Heart right ventricle (tissue), 16 donors: Measurements from ENCODE around the gene CSH1. TPM values are rescaled to one million over a fixed set of nuclear protein-coding genes. Genes with fewer than 3 reads are reported as not detected.
"Not testable (repeated sequence)": the region's sequence is repeated elsewhere in the genome, so short reads cannot be mapped to it uniquely, and the experiment has no call there.

ENCODE experiments used
- ATAC-seq, 8 donors: fragments of 200-7000 bp; cut with Tn5 transposase; one replicate each; pipeline ENCODE4 v1.9.1; 2020; ENCODE audit warnings: mild to moderate bottlenecking in 8 of 8, moderate library complexity in 8 of 8, moderate number of reproducible peaks in 1 of 8
- DNase-seq, 2 donors: peaks; one replicate each; pipeline ENCODE4 v3.0.0-alpha.2; 2020
- H3K27ac ChIP-seq, 10 donors: fragments of 200-600 bp; sonication (generic) in 2 of 10; one replicate each; pipeline versions ENCODE4 v1.5.0 to v1.8.0; 2020 to 2022; ENCODE audit warnings: mild to moderate bottlenecking in 3 of 10
- H3K27me3 ChIP-seq, 7 donors: fragments of 200-600 bp; one replicate each; pipeline ENCODE4 v1.8.0; 2021 to 2022; ENCODE audit warnings: mild to moderate bottlenecking in 2 of 7
- H3K36me3 ChIP-seq, 9 donors: fragments of 200-600 bp; sonication (generic) in 1 of 9; one replicate each; pipeline versions ENCODE4 v1.5.0 to v1.8.0; 2020 to 2022; ENCODE audit warnings: mild to moderate bottlenecking in 2 of 9
- H3K4me1 ChIP-seq, 9 donors: fragments of 200-600 bp; sonication (generic) in 1 of 9; one replicate each; pipeline versions ENCODE4 v1.5.0 to v1.8.0; 2020 to 2022; ENCODE audit warnings: mild to moderate bottlenecking in 4 of 9
- H3K4me3 ChIP-seq, 10 donors: fragments of 200-600 bp; sonication (generic) in 2 of 10; one replicate each; pipeline versions ENCODE4 v1.5.0 to v1.8.0; 2020 to 2022; ENCODE audit warnings: mild to moderate bottlenecking in 7 of 10, moderate library complexity in 2 of 10
- H3K9me3 ChIP-seq, 11 donors: fragments of 200-600 bp in 10 of 11; sonication (generic) in 2 of 11; one replicate each; pipeline versions ENCODE4 v1.5.0 to v1.8.0; 2013 to 2022; ENCODE audit warnings: mild to moderate bottlenecking in 2 of 11, control low read depth in 1 of 11, moderate library complexity in 1 of 11
- CTCF ChIP-seq, 9 donors: fragments of 200-600 bp; sonication (generic) in 2 of 9; IDR thresholded peaks; one replicate each; pipeline versions ENCODE4 v1.5.0 to v1.8.0; 2021 to 2022; ENCODE audit warnings: antibody characterized with exemption in 9 of 9, mild to moderate bottlenecking in 5 of 9, moderate library complexity in 1 of 9
- WGBS, 2 donors: extraction: QIAGEN DNeasy Blood & Tissue Kit; methylation state at CpG; one replicate each; pipeline ENCODE4 v1.1.7; 2013; ENCODE audit warnings: inconsistent platforms in 1 of 2; 5-methylcytosine and 5-hydroxymethylcytosine counted together
- intact Hi-C, 10 donors: fragments of 100-400 bp; cut with DNase I; formaldehyde crosslinking; loops; one replicate each; pipeline versions ENCODE4 v1.11.1 to v1.14.2; 2022
- polyA plus RNA-seq, 2 donors: library from polyadenylated mRNA; stranded (reverse); fragments of 200-250 nt; gene quantifications; one replicate each; pipeline ENCODE4 v1.2.3, GENCODE V29; 2013
- total RNA-seq, 10 donors: library from RNA; stranded (reverse); fragmentation: NEBNext Ultra II Directional in 3 of 10; extraction: Animal tissue kit (Norgen Biotek cat#: 25700) in 3 of 10; gene quantifications; one replicate each; pipeline versions ENCODE4 v1.2.1 to v1.2.4, GENCODE V29; 2021 to 2023
- donor health status: Arrhythmogenic right ventricular cardiomyopathy.
- donor health status: ischemic (EF 13 %, LVEDD 7.1; RV severe dilation, severe dysfunction).
- donor health status: healthy with polysubstance abuse.
- donor health status: DM: no; HTN: yes; CAD: no.
- donor health status: DM: no; HTN: no; CAD: no.
- donor health status: ischemic (EF 25% LVEDD 6.9; RV normal size, moderate dysfunction).
- donor health status: ischemic (EF 25% LVEDD 5.7; RV mildly dilated, moderate dysfunction).
- donor health status: healthy.
- donor health status: DM: yes; HTN: yes; CAD: no.
- donor health status: Ischemic cardiomyopathy.
- donor health status: ischemic (EF 35%, LVEDD 5.7; RV mildly dilated, moderate dysfunction).
- donor health status: nonischemic (EF 11% LVEDD 7.7; RV severe dilation, severe dysfunction).
- donor health status: DM: yes; HTN: yes; CAD: no.
- donor health status: PGD.
- donor health status: ischemic (EF 29% LVEDD 5.4; RV normal size, mild dysfunction).
- donor health status: nonischemic (EF 23%, LVEDD 6.1; RV moderate dilation, normal function).

CSH1 gene
- total and polyA plus RNA-seq, 12 donors: not detected

DNA sequence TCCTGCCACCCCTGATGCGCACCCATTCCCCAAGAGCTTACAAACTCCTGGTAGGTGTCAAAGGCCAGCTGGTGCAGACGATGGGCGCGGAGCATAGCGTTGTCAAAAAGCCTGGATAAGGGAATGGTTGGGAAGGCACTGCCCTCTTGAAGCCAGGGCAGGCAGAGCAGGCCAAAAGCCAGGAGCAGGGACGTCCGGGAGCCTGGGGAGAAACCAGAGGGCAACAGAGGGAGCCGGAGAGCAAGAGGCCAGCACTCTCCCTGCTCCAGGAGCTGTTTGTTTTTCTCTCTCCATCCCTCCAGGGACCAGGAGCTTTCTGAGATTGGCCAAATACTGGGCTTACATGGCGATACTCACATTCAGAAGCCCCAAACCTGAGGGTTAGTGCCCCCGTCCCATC, 21.9 kb upstream of the CSH1 start:
- H3K4me3 ChIP-seq: no peak overlapping the region
- intact Hi-C loops: loop anchor here (2.0 to 10.0 kb wide), 14 partner anchors 28 to 366 kb away; partner anchors contain the start of genes ERN1 (in 5 of the 10) and ICAM2 (in 1 of the 10)
- peaks cover 0 to 10% (median 0%) of the 10 kb centered on the region in 9 donors for H3K4me1 ChIP-seq
- ATAC-seq (no peak), DNase-seq (no peak)
- 45 to 48% methylated on average over 10 of the region's 10 CpGs for WGBS, 2 donors
- no peaks in the 10 kb centered on the region for H3K9me3 ChIP-seq
- peaks cover 0 to 6% (median 0%) of the 10 kb centered on the region in 7 donors for H3K27me3 ChIP-seq
- no peak overlapping the region for H3K27ac ChIP-seq
- TF ChIP-seq CTCF (IDR thresholded peaks at IDR 0.05): peak in 2 of 9 donors; percentile 12 to 13
- H3K36me3 ChIP-seq: no peaks in the 10 kb centered on the region

DNA sequence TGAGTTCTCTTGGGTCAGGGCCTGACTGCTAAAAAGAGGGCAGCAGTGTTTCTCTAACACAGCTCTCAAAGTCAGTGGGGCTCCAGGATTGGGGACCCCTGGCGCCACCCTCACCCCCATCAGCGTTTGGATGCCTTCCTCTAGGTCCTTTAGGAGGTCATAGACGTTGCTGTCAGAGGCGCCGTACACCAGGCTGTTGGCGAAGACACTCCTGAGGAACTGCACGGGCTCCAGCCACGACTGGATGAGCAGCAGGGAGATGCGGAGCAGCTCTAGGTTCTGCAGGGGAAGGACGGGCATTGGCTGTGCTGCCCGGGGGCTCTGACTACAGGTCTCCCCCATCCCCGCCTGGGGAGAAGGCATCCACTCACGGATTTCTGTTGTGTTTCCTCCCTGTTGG, 21.3 kb upstream of the CSH1 start:
- no peak for ATAC-seq
- Histone ChIP-seq H3K9me3 (no peaks in the 10 kb centered on the region), H3K4me1 (peaks cover 0 to 10% (median 0%) of the 10 kb centered on the region in 9 donors), H3K36me3 (no peaks in the 10 kb centered on the region), H3K4me3 (no peak overlapping the region), H3K27me3 (peaks cover 0 to 6% (median 0%) of the 10 kb centered on the region in 7 donors), H3K27ac (no peak overlapping the region)
- WGBS, 2 donors: 79 to 80% methylated on average over 13 of the region's 13 CpGs
- no peak for DNase-seq
- intact Hi-C loops: loop anchor here (2.0 to 10.0 kb wide), 14 partner anchors 29 to 367 kb away; partner anchors contain the start of genes ERN1 (in 5 of the 10) and ICAM2 (in 1 of the 10)
- no peak for TF ChIP-seq CTCF (IDR thresholded peaks at IDR 0.05)

GRCh38 chr17:63917206-63917605, 20.8 kb upstream of the CSH1 start:
- H3K4me1 ChIP-seq: peaks cover 0 to 10% (median 0%) of the 10 kb centered on the region in 9 donors
- H3K9me3 ChIP-seq, H3K36me3 ChIP-seq, DNase-seq, H3K27me3 ChIP-seq, ATAC-seq, H3K4me3 ChIP-seq, H3K27ac ChIP-seq: not testable (repeated sequence)
- intact Hi-C loops: loop anchor here in 9 of 10 donors (5.0 to 10.0 kb wide), 9 partner anchors 70 to 368 kb away; partner anchors contain the start of genes ERN1 (in 5 of the 9) and ICAM2 (in 1 of the 9)
- 85 to 86% methylated on average over 10 to 11 of the region's 11 CpGs for WGBS, 2 donors

- no peak overlapping the region for H3K27ac ChIP-seq
- ATAC-seq (no peak), DNase-seq (no peak)
- WGBS, 2 donors: 84 to 89% methylated on average over 12 of the region's 12 CpGs
- H3K27me3 ChIP-seq: peaks cover 0 to 6% (median 0%) of the 10 kb centered on the region in 7 donors
- intact Hi-C loops: loop anchor here in 9 of 10 donors (5.0 to 10.0 kb wide), 9 partner anchors 71 to 368 kb away; partner anchors contain the start of genes ERN1 (in 5 of the 9) and ICAM2 (in 1 of the 9)
- peaks cover 0 to 10% (median 0%) of the 10 kb centered on the region in 9 donors for H3K4me1 ChIP-seq
- no peak overlapping the region for H3K4me3 ChIP-seq
- H3K36me3 ChIP-seq: no peaks in the 10 kb centered on the region
- H3K9me3 ChIP-seq: no peaks in the 10 kb centered on the region
- TF ChIP-seq CTCF (IDR thresholded peaks at IDR 0.05): no peak
These were observed 20.3 kb upstream of the CSH1 start for GRCh38 chr17:63916566-63917185.

DNA sequence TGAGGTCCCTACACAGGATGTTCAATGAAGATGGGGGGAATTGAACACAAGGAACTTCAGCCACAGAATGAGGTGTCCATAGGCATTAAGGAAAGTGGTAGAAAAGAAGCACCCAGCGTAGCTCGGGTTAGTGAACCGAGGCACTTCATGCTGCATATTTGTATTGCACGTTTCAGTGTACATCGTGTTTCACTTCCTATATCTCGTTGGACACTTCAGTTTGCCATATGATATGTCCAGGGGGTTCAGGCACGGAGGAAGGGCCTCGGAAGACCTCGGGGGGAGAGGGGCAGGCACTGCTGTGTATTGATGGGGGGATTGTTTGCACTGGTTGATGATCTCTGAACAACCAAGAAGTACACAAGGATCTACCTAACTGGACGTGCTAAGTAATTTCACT, 19.4 kb upstream of the CSH1 start:
- 80 to 83% methylated on average over 10 of the region's 10 CpGs for WGBS, 2 donors
- not testable (repeated sequence) for H3K4me3 ChIP-seq, H3K36me3 ChIP-seq, H3K27ac ChIP-seq, DNase-seq, ATAC-seq, H3K9me3 ChIP-seq
- peaks cover 0 to 14% (median 7%) of the 10 kb centered on the region in 7 donors for H3K27me3 ChIP-seq
- intact Hi-C loops: loop anchor here in 9 of 10 donors (5.0 to 10.0 kb wide), 9 partner anchors 72 to 369 kb away; partner anchors contain the start of genes ERN1 (in 5 of the 9) and ICAM2 (in 1 of the 9)
- peaks cover 0 to 10% (median 0%) of the 10 kb centered on the region in 9 donors for H3K4me1 ChIP-seq
